HG03045 (cell line): ENCODE measurements around the gene FAM20C.

Experiments used
- ATAC-seq: cut with Tn5 transposase; IDR thresholded peaks from one replicate; pipeline ENCODE4 v1.9.1; 2021; ENCODE audit warnings: mild to moderate bottlenecking, moderate library complexity; ENCODE audit not compliant: unreplicated experiment

FAM20C gene

DNA sequence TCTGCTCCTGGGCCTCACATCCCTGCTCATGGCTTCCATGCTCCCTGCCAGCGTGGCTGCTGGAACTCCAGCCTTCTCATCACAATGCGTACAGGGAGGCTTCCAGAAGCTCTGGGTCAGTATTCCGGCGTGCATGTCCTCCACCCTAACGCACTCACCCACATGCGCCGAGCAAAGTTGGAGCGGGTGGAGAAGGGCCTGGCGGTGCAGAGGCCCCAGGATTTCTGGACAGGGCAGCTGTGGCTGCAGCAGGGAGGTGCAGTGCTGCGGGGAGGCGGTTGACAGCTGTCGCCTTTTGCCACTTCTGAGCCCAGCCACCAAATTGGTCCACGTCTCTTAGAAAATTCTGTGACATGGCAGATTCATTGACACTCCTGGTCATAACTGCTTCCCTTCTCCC lies 33.6 kb upstream of the FAM20C start:
- no peak for ATAC-seq

DNA sequence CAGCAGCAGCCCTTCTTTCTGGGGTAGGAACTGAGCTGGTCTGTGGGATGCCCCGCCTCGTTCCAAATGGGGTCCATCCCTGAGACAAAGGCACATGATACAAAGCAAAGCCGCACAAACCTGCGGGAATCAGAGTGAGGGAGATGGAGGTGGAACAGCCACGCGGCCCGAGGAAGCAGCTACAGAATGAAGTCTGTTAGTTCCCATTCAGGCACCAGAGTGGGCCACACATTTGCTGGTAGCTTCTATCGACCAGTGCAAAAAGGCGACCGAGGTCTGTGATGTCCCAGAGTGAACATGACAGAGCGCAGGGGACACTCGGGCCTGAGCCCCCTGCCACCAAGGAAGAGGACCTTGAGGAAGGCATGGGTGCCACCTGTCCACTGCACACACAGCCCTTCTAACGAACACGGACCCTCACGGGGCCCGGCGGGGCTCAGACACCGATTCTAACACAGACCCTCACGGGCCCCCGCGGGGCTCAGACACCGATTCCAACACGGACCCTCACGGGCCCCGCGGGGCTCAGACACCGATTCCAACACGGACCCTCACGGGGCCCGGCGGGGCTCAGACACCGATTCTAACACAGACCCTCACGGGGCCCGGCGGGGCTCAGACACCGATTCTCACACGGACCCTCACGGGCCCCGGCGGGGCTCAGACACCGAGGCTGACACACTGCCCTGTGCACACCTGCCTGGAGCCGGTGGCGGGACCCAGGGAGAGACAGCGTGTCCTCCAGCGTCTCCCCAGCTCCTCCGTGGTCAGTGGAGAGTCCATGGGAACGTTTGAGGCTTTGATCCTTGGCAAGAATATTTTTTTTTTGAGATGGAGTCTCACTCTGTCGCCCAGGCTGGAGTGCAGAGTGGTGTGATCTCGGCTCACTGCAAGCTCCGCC lies 32.8 kb upstream of the FAM20C start:
- no peak for ATAC-seq

DNA sequence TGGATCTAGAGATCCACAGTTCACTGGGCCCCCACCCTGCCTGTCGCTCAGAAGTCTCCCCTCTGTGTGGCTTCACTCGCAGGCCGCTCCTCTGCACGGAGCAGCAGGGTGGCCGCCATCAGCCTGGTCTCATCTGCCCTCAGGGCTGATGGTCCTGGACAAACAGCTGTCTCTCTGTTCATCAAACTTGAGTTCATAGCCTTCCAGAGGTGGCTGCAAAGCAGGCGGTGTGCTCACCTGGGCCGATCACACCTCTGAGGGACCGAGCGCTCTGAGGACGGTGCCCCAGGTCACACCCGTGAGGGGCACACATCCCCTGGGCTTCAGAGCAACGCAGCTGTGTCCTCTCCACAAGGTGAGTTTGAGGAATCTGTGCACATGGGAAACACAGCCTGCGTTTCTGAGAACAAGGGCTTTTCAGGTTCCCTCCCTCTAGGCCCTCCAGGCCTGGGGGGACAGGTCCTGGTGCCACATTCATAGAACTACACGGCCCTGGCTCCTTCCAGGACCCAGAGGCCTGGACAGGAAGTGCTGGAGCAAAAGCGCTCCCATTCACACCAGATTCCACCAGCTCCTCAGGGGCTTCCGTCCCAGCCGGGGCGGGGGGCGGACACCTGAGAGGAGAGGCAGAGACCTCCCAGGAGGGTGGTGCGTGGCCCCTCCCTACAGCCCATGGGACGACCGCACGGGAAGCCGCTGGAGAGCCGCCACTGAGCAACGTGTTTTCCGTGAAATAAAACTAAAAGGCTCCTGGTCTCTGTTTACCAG lies 31.2 kb upstream of the FAM20C start:
- ATAC-seq, result no peak

DNA sequence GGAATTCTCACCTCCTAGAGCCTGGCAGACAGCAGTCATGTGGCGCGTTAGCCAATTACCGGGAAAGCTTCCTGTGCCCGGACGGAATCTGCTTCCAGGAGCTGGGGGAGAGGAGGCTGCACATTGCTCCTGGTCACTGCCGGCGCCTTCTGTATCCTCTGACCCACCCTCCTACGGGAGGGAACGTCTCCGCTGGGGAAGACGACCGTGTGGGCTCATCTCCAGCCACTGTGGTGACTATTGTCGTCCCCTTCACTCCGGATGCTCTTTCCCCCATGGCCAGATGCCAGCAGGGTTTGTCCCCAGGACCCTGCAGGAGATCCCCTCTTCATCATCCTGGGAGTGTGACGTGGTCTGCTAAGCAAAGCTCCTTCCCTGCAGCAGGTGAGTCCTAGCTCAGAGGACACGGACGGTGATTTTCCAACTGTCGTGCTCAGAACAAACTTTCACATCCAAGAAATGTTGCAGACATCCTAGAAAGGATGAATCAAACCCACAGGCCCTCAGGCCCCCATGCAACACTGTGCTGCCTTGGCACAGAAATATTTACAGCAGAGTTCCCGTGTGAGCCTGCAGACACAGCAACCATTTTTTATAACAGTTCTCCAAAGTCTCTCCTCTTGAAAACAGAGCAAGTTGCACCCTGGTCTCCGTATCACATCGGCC lies 29.6 kb upstream of the FAM20C start:
- ATAC-seq, result no peak

DNA sequence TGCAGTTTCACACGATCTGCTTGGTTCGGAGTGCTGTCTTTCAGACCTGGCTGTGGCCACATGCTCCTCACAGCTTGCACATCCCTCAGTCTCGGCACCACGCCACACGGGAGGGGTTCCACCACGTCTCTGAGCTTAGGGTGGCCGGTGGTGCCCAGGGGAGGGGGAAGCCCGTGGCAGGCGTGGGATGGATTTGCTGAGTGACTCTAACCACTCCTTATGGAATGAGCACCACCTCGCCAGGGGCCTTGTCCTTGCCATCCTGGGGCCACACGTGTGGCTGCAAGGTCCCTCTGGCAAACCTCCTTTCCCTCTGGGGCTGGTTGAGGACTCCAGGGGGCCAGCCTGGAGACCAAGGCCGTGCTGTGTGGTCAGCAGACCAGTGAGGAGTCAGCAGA lies 29.1 kb upstream of the FAM20C start:
- ATAC-seq, result no peak

DNA sequence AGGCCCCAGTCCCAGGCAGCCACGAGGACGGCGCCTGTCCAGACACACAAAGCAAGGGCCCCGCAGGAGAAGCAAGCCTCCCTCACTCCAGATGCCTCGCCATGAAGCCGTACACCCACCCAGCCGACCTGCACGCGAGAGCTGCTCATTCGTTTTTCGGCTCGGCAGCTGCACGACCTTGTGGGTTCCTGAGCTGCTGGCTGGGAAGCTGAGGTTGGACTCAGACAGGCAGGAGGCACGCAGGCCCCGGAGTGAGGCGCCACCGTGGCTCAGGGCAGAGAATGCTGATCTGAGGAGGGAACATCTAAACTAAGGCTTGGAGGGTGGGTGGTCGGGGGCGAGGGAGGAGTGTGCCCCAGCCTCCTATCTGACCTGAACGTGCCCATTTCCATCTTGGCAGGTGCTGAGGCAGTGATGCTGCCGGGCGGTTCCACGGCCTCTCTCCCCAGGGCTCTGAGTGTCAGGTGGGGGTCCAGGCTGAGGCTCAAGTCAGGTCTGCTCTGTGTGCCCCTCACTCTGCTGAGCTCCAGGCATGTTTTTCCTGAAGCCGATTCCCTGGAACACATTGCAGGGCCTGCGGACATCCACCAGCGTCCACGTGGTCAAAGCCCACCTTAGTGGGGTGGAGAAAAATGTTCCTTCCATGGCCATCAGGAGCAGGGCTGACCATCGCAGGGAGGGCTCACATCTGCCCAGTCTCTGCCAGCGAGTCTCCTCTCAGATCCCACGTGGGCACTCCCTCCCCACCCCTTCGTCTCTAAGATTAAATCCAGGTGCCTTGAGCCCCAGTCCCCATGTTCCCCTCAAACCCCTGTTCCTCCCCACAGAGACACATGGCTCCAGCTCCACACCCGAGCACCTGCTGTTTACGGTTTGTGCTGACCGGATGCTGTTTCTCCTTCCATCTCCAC lies 28.1 kb upstream of the FAM20C start:
- no peak for ATAC-seq

DNA sequence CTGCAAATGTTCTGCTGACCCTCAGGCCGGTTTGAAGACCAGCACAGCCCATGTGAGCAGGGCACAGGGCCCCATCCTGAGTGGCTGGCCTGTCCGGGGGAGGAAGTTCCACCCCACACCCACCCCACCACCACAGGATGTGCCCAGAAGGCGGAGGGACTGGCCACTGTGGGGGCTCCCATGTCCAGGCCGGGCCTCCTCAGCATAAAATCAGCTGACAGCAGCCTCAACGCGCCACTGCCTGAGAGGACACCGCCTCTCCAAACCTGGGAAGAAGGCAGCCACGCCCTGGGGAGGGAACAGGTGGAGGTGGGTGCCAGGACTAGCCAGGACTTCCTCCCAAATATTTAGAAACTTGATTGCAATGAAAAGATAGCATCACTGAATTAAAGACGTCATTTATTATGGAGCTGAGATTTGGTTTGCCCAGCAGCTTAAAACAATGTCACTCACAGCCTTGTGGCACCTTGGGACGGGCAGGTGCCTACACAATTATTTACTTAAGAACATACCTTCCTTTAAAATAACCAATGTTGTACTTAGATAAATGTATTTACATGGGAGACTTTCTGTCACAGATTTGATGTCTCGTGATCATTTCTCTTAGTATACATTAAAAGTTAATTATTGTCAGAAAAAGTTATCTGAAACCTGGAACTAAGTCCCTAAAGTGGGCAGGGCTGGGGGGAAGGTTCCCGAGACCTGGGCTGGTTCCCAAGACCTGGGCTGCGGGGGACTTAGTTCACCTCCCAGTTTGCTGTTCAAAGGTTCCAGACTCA lies 27.3 kb upstream of the FAM20C start:
- no peak for ATAC-seq

DNA sequence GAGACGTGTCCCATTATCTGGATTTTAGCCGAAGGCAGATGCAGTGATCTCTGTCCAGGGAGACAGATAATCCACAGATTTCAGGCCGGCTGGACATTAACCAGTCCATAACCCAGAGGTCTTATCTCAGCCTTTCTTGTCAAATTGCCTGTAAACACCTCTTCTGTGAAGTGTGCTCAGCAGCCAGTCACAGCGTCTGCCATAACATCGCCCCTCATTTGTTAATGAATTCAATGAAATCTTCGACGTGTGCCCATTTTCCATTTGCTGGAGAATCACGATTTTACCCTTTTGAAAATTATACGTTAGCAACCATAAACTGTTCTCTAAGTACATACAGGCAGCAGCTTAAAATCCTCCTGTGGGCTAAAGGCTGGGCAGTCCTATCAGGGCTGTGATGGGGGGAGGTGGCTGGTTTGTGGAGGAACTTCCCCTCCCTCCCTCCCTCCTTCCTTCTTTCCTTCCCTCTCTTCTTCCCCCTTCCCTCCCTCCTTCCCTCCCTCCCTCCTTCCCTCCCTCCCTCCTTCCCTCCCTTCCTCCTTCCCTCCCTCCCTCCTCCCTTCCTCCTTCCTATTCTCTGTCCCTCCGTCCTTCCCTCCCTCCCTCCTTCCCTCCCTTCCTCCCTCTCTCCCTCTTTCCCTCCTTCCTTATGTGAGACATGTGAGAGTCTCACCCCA lies 26.6 kb upstream of the FAM20C start:
- no peak for ATAC-seq

DNA sequence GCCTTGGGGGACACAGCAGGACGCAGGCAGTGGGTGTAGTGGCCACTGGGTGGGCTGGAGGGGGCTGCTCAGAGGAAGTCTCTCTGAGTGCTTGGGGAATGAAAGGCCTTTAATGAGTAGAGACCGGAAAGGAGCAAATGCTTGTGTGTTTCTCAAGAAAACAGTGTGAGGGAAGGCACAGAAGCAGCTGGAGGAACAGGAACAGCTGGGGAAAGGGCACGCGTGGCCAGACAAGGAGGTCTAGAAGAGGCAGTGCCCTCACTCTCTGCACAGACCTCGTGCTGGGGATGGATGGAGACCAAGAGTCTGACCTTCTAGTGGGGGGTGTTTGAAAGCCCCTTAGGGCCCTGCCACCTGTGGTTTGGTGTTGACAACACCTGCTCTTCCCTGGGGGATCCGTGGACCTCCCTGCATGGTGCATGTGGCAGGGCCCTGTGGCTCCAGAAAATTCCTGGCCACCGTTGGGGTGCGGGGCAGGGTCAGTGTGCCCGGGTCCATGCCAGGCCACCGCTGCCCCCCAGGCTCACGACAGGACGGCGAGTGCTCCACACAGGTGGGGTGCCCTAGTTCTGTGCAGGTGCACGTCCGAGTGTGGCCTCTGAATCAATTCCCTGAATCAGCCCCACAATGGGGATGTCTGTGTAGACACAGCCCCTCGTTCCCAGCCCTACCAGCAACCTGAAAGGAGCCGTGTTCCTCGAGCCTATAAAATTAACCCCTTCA lies 25.9 kb upstream of the FAM20C start:
- ATAC-seq, result no peak

DNA sequence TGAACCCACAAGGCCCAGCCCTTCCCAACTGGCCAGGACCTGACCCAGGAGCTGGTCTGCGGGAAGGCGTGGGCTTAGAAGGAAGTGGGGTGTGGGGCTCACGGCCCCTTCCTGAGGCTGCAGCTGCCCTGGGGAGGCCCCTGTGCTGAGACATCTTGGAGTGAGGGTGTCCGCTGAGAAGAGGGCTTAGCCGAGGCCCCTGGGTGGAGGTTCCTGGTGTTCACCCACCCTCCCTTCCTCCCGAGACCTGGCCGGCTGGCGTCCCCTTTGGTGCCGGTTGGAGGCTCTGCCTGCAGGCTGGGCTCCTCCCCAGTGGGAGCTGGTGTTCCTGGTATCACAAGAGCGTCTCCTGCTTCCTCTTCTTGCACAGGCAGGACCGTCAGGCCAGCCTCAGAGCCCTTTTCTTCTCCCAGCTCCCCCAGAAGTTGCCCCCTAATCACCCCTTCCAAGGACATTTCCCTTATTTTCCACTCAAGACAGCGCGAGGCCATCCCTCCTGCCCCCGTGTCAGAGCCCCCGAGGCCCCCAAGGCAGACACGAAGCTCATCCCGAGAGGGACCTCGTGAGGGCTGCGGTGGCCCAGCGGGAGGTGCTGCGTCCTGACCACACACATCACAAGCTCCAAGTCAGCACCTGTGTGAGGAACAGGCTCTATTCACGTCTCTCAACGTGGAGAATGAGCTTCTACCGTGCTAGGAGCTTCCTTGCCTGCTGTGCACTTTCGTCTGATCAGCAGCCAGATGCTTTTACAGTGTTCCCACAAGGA lies 25.1 kb upstream of the FAM20C start:
- no peak for ATAC-seq

DNA sequence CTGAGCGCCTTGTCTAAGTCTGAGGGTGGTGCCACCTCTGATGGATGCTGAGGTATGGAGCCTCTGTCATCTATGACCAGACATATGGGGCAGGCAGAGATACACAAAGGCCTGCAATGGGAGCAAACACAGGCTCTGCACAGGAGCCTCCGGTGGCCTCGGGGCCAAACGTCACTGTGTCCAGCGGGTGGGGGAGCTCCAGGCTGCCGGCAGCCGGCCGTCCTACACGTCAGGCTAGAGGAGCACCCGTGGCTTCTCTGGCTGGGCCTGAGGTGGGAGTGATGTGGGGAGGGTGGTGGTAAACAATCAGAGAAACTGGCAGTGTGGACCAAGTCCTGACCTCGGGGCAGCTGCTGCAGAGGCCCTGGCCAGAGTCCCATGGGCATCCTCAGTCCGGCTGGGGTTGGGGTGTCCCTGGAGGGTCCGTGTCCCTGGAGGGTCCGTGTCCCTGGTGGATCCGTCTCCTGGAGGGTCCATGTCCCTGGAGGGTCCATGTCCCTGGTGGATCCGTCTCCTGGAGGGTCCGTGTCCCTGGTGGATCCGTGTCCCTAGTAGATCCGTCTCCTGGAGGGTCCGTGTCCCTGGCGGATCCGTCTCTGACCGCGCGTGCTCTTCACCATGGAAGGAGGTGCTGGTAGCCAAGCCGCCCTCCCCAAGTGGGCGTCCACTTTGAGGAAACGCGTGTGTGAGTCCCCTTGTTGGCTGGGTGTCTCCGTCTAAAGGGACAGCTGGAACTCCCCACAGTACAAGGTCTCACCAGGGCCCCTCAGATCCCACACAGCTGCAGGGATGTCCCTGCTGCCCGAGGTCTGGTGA lies 24.2 kb upstream of the FAM20C start:
- no peak for ATAC-seq

DNA sequence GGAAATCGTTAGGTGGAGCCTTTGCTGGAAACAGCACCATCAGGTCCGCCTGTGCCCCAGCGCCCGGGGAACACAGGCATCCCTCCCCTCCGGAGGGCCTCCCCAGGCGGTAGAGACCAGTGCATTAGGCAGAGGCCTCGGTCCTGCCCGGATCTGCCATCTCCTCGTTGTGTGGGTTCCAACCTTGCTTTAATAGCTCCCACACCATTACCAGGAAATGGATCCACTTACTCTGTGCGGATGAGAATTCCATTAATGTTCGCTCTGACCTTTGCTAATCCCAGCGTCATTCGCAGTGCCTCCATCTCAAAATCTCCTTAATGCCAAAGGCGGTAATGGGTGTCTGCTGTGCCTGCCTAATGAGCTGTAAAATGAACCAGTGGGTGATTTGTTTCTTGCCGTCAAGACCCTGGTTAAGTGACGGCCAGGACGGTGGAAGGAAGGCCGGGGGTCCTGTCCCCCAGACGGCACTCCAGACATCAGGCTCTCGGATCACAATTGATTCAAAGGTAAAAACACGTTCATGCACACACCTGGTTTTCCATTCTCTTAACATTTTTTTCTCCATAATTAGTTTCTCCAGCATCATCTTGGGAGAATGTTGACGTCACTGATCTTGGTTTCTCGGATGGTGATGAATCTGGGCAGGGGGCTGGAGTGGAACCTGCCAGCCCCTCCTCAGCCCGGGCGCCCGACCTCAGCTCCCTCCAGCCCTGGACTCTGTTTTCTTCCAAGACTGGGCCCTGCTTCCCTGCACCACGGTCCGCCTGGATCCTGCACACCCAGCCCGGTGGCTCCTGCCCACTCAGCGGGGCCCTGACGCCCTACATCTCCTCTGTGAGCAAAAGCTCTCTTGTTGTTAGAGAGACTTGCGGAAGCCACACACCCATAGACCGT lies 22.8 kb upstream of the FAM20C start:
- no peak for ATAC-seq

DNA sequence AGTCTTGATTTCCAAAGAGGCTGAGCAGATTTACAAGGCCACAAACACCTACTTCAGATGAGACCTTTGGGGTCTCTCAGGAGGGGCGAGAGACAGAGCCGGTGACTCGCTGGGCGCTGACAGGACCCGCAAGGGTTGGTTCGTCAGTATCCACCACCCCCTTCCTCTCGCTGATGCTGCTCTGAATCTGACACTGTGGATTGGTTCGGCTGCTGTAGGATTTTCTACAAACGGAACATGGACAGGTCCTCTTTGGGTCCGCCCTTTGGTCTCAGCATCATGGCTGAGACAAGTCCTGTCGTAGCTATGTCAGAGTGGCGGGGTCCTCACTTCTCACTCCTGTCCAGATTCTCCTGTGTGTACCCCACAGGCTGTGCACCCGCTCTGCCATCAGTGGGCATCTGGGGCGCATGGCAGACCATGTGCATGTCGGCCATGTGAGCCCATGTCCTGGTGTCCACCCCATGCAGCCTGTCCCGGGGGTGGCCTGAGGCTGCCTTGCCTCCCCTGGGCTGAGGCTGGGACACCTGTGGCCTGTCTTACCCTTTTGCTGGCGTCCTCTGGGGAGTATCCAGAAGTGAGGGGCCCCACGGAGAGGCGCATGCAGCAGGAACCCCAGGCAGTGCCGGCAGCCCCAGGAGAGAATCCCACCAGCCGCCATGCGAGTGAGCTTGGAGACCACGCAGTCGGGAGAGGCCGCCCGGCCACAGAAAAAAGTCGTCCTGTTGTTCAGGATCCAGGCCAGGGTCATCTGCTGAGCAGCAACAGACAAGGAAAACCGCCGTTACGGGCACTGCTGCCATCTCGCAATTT lies 21.6 kb upstream of the FAM20C start:
- no peak for ATAC-seq

DNA sequence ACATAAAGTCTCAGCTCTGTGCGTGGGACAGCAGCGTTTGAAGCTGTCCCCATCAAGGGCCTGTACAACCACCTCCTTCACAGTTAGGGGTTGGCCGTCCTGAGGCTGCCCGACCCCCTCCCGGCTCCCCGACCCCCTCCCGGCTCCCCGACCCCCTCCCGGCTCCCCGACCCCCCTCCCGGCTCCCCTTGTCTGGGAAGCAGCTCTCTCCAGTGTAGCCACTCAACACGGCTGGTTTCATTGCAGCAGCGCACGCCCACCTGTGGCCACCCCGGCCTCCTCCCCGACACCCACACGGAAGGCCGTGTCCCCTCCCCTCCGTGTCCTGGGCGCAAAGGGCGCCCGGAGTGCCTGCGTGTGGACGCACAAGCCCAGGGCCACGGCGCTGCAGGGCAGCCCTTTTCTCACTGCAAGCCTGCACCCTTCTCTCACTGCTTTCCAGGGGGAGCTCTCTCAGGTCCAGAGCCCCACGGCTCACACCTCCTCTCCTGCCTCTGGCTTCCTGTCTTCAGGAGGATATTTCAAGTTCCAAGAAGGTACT lies 20.9 kb upstream of the FAM20C start:
- no peak for ATAC-seq

DNA sequence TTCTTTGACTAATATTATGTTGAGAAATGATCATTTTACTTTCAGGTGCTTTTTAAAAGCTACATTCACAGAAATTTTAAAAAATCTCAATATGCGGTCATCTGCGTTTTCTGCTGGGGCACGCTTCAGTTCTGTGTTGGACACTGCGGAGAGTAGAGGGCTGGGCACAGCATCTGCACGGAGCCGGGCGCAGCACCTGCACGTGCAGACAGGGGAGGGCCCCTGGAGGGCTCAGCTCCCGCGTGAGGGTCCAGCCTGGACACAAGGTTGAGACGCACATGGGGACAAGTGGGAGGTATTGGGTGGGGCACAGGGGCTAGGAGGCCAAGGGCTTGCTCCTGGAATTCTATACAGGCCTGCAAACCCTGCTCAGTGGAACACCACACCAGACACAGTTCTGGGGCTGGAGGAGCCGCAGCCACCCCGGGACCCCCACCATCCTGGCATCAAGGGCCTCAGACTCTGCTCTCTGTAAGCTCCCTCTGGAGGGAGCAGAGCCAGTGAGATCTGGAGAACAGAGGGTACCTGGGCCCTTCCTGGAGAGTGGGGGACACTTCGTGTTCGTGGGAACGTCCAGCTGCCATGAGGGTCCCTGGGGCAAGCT lies 20.4 kb upstream of the FAM20C start:
- no peak for ATAC-seq
